Activated T-helper 2 cell treated with anti-CD3 and anti-CD28 coated beads, Interferon-gamma antibody, Interleukin-2, Interleukin-4, amounts not matched to agents 10 μg/mL and 5 μg/mL and 100 μg/mL, durations not matched to agents 14 hours and 24 hours and 36 hours (primary cell): Measurements from ENCODE around the gene BAG5. TPM values are rescaled to one million over a fixed set of nuclear protein-coding genes. Genes with fewer than 3 reads are reported as not detected.

ENCODE experiments used
- DNase-seq: peaks from one replicate; pipeline ENCODE4 v3.0.0; 2021; ENCODE audit warnings: low spot score
- H3K27ac Mint-ChIP-seq: one replicate; pipeline ENCODE4 v1.8.0; 2021; ENCODE audit warnings: mixed read lengths
- H3K27me3 Mint-ChIP-seq: one replicate; pipeline ENCODE4 v1.8.0; 2021; ENCODE audit warnings: low read depth, mixed read lengths
- H3K36me3 Mint-ChIP-seq: one replicate; pipeline ENCODE4 v1.8.0; 2021; ENCODE audit warnings: low read depth, mixed read lengths
- H3K4me1 Mint-ChIP-seq: one replicate; pipeline ENCODE4 v1.8.0; 2021; ENCODE audit warnings: low read depth, mixed read lengths
- H3K4me3 Mint-ChIP-seq: one replicate; pipeline ENCODE4 v1.8.0; 2021; ENCODE audit warnings: low read depth, mild to moderate bottlenecking, moderate library complexity, mixed read lengths
- H3K9me3 Mint-ChIP-seq: one replicate; pipeline ENCODE4 v1.8.0; 2021; ENCODE audit warnings: mixed read lengths
- intact Hi-C: fragments of 100-400 bp; cut with micrococcal nuclease; formaldehyde crosslinking; loops from one replicate; pipeline ENCODE4 v1.15.1; 2023
- total RNA-seq: library from RNA; stranded (reverse); gene quantifications from 2 replicates; pipeline ENCODE4 v1.2.3, GENCODE V29; 2022

BAG5 gene
- total RNA-seq, 1 donor from 2014 or later = 29.2 TPM

DNA sequence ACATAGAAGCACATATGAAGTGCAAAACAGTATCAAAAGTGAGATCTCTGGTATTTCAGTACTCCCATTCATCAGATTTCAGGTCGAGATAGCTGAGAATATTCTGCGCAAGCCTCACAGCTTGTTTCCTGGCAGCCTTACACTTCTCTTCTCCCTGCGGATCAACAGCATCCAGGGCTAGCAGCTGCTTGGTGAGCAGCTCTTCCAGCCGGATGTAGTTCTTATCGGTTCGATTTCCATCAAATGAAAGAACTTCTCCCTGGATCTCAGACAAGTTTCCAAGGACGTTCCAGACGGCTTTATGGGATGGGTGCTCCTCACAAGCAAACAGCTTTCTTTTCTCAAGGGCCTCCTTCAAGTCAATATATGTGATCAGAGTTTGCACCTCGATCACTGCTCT is 2.7 kb downstream of the BAG5 start:
- DNase-seq = no peak
- H3K4me3 Mint-ChIP-seq = no peak overlapping the region
- intact Hi-C loops = loop anchor here (10.0 kb wide), 1 partner anchor 125 kb away; no protein-coding TSS in a partner anchor
- peaks cover 38% of the 10 kb centered on the region for H3K4me1 Mint-ChIP-seq
- no peak overlapping the region for H3K27ac Mint-ChIP-seq
- no peaks in the 10 kb centered on the region for H3K27me3 Mint-ChIP-seq
- H3K9me3 Mint-ChIP-seq = no peaks in the 10 kb centered on the region
- H3K36me3 Mint-ChIP-seq = peaks cover 47% of the 10 kb centered on the region

DNA sequence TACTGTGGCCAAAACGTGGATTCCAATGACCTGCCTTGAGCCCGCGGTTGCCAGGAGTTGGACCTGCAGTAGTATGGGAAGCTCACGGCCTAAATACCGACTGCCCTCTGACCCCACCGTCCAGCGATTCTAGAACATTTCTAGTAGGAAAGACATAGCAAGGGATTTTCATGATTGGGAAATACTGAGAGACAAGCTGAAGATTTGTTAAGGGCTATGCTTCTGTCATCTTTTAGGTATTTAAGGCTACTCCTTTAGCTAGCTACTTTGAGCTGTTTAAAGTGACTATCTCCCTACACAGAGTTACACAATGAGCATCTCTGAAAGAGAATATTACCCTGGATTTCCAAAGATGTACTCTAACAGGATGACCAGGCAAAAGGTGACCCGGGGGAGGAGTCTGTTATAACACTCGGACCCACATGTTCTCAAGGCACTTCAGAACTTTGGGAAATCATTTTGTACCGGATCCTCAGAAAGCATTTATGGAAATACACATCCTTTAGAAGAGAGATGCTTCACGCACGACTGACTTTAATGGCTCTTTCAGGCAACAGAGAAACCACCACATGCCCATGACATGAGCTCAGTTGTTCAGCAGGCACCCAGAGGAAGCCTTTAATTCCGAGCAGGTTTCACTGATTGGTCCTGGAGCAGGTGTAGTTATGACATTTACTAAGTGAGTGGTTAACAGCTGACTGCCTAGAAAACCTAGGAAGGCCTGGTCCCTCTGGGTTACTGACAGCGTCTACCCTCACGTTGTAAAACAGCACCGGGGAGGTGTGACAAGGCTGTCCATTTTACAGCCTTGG is 4.2 kb downstream of the BAG5 start:
- H3K36me3 Mint-ChIP-seq = peaks cover 46% of the 10 kb centered on the region

DNA sequence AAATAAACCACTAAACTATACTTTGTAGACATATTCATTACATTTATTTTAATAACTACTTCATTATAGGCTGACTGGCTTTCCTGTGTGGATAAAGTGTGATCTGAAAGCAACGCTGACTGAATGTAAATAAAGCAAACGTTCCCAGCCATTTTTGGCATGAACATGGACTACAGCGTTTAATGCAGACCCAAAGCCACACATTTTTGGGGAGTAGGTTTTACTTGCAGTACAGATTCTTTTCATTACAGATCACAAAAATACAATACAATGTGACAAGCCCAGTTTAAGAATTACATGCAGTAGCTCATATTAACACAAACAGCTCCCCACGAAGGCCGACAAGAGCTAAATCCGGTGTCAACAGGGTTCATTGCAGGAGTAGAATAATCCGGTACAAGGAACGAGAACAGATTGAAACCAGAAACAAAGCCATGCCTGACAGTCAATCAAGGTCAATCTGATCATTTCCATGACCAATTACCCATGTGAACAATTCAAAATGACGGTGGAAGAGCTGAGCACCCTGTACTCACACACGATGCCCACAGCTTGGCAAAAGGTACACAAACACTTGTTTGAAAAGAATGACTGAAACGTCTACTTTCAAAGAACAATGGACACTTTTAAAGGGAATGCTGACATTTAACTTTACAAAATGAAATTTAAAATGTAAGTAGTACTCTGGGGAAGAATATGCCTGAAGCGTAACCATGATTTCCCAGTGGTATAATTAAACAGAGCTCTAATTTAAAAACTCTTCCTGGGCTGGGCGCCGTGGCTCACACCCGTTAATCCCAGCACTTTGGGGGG is 5.3 kb downstream of the BAG5 start:
- Mint-ChIP-seq H3K9me3 (no peaks in the 10 kb centered on the region), H3K4me1 (peaks cover 29% of the 10 kb centered on the region), H3K27ac (no peak overlapping the region), H3K27me3 (no peaks in the 10 kb centered on the region), H3K36me3 (peaks cover 45% of the 10 kb centered on the region), H3K4me3 (no peak overlapping the region)
- intact Hi-C loops = no loop called here
- no peak for DNase-seq

More for the DNA sequence above, 4.2 kb downstream of the BAG5 start:
- Mint-ChIP-seq H3K4me3 (no peak overlapping the region), H3K27me3 (no peaks in the 10 kb centered on the region), H3K4me1 (peaks cover 29% of the 10 kb centered on the region), H3K27ac (no peak overlapping the region), H3K9me3 (no peaks in the 10 kb centered on the region)
- intact Hi-C loops = no loop called here
- DNase-seq = no peak

DNA sequence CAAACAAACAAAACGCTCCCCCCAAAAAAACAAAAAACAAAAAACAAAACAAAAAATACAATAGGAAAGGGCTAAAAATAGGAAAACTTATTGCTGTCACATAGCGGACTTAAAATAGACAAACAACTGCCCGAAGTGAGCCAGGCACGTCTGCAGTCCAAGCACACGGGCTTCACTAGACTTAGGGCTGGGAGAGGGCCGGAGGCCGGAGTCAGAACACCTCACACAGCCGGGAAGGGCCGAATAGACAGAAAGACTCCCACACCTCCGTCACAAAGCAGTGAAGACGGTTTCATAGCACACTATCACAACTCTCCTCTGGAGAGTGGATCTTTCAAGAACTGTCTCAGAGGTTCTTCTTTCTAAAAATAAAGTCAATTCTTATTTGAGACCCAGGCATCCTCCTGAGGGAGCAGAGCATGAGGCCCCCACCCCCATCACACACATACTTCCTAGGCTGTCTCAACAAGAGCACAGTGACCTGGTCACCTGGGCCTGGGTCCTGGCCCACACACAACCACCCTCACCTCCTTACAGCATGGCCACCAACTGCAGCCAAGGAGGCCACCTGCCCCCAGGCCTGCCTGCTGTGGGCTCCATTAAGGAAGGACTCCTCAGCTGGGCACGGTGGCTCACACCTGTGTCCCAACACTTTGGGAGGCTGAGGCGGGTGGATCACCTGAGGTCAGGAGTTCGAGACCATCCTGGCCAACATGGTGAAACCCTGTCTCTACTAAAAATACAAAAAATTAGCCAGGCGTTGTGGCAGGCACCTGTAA is 6.7 kb downstream of the BAG5 start:
- intact Hi-C loops = no loop called here
- H3K9me3 Mint-ChIP-seq = no peaks in the 10 kb centered on the region
- no peaks in the 10 kb centered on the region for H3K27me3 Mint-ChIP-seq
- peaks cover 35% of the 10 kb centered on the region for H3K36me3 Mint-ChIP-seq
- no peak for DNase-seq
- no peak overlapping the region for H3K4me3 Mint-ChIP-seq
- H3K4me1 Mint-ChIP-seq = peaks cover 18% of the 10 kb centered on the region
- no peak overlapping the region for H3K27ac Mint-ChIP-seq

DNA sequence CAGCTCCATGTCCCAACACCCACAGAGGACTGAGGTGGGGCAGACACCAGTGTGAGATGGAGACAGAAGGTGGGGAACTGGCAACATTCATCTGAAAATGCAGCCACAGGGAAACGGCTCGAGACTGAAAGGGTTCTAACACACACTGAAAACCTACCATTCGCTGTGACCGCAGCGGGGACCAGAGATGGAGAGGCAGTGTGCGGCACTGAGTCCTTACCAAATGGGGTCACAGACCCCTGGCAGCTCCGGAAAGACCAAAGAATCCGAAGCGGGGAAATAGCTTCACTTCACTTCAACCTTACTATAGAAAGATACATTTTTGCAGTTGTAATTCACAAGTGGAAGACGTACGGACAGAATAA is 9.6 kb downstream of the BAG5 start:
- H3K27me3 Mint-ChIP-seq = no peaks in the 10 kb centered on the region
- no peaks in the 10 kb centered on the region for H3K4me1 Mint-ChIP-seq
- peaks cover 10% of the 10 kb centered on the region for H3K36me3 Mint-ChIP-seq
- DNase-seq = no peak
- H3K27ac Mint-ChIP-seq = no peak overlapping the region
- H3K4me3 Mint-ChIP-seq = no peak overlapping the region
- intact Hi-C loops = no loop called here
- H3K9me3 Mint-ChIP-seq = no peaks in the 10 kb centered on the region

DNA sequence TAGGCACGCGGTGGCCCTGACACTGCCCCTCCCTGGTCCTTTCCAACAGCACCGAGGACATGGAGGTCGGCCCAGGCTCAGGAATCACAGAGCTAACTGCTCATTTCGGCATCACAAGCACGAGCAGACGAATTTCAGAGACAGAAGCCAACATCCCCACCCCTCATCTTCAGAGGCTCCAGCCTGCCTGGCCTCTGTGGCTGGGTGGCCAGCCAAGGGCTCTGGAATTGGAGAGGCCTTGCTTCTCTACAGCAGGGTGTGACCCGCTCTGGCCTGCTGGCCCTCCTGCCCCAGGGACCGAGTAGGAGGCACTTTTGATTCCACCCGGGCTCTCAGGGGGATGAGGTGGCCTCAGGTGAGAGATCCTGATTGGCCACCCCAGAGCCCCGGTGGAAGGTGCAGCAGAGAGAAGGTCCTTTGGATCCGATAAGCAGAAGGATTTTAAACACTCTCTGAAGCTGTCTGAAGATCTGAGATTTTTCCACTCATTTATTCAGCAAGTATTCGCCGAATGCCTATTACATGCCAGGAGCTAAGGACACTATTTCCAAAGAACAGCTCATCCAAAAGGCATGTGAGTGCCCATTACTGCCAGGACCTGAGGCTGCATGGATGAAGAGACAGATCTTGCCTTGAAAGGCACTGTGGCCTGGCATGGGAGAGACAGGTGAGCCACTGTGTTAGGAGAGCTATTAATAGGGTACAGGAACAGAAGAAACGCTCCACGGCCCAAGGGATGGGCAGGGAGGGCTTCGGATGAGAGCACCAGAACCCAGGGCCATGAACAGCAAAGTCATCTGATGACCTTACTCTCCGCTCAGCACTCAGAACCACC is 10.2 kb downstream of the BAG5 start:
- Mint-ChIP-seq H3K4me1 (no peaks in the 10 kb centered on the region), H3K27ac (no peak overlapping the region), H3K27me3 (no peaks in the 10 kb centered on the region), H3K36me3 (peaks cover 10% of the 10 kb centered on the region), H3K4me3 (no peak overlapping the region), H3K9me3 (no peaks in the 10 kb centered on the region)
- no peak for DNase-seq
- intact Hi-C loops = no loop called here

DNA sequence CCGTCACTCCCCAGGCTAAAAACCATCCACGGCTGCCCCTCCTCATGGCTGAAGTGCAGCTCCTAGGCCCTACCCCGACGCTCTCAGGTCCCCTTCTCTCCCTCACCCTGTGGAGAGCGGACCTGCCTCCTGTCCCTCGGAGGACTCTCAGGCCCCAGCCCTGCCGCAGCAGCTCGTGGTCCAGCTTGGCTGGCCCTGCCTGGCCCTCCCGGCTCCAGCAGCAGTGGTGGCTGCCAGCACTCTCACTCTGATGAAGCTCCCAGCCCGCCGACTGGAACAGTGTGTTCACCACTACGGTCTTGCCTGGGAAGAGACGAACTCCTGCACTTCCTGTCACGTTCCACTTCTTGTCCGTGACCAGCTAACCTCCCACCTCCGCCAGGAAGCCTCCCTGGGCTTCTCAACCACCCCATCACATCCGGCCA is 11.1 kb downstream of the BAG5 start:
- Mint-ChIP-seq H3K27ac (no peak overlapping the region), H3K9me3 (no peaks in the 10 kb centered on the region), H3K4me1 (no peaks in the 10 kb centered on the region), H3K36me3 (peaks cover 7% of the 10 kb centered on the region), H3K4me3 (no peak overlapping the region), H3K27me3 (no peaks in the 10 kb centered on the region)
- no peak for DNase-seq
- intact Hi-C loops = no loop called here

DNA sequence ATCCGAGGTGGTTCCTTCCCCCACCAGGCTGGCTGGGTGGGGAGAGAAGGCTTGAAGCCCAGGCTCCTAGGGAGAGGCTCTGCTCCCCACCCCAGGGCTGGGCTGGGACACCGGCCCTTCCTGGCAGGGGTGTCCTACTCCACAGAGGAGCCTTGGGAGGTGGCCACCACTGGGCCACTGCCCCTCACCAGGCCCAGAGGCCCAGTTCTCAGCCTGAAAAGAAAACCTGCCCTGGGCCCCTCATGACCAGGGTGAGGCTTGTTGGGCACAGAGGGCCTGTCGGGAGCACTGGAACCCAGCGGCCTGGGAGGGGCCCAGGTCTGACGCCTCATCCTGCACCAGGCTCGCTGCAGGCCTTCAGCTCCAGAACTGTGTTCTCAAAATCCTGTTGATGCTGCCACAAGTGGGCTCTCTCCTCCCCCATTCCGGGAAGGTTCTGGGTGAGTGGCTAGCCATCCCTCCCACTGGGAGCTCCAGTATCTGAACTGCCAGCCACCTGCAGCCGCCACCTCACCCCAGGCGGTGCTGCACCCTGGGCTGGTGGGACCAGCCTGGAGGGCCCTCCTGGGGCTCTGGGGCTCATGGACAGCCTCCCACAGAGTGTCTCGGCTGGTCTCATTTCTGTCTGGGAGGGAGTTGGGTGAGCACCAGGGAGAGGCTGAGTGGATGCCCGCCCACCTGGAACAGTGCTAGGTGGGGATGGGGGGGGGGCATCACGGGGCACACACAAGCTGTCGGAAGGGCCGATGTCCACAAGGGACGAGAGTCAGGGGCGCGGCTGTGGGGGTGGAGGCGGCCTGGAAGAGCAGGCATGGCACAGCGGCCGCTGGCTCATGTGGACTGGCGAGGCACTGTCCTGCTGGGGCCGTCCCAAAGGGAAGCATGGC is 11.8 kb downstream of the BAG5 start:
- H3K9me3 Mint-ChIP-seq = no peaks in the 10 kb centered on the region
- DNase-seq = no peak
- H3K27ac Mint-ChIP-seq = no peak overlapping the region
- no peaks in the 10 kb centered on the region for H3K4me1 Mint-ChIP-seq
- H3K4me3 Mint-ChIP-seq = no peak overlapping the region
- H3K27me3 Mint-ChIP-seq = no peaks in the 10 kb centered on the region
- H3K36me3 Mint-ChIP-seq = peaks cover 7% of the 10 kb centered on the region
- intact Hi-C loops = no loop called here

DNA sequence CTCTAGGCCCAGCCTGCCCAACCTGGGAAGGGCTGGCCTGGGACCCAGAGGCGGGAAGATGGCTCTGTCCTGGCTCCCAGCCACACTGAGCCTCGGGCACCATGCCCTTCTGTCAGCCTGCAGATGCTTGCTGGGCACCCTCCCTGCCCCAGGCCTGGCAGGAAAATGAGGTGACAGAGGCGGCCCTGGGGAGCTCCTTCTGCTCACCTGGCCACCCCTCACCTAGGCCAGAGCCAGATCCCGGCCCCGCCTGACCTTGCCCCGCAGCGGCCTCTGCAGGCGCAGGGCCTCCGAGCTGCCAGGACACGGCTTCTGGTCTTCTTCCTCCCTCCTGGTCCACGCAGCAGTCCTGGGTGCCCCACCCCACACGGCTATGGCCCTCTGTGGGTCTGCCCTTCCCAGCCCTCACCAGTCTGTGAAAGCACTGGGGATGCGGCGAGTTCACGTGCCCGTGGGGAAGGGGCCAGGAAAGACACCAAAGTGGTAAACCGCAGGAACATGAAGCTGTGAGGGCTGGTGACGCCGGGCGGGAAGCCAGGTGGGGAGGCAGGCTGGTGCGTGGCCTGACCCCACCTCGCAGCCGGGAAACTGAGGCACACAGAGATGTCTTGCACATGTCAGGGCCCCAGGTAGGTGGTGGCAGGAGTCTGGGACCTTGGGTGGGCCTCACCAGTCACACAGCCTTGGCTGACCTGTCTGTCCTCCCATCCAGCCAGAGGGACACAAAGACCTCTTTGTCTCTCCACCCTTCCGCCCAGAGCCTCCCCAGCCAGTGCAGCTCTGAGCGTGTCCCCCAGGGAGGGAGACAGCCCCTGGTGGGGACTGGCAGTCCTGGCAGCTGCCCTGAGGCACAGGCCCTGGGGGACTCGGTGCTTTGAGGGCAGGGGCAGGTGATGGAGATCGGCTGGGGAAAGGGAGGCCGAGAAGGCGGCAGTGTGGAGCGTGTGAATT is 12.8 kb downstream of the BAG5 start:
- Mint-ChIP-seq H3K36me3 (peaks cover under 1% of the 10 kb centered on the region), H3K9me3 (no peaks in the 10 kb centered on the region), H3K27me3 (no peaks in the 10 kb centered on the region), H3K4me1 (no peaks in the 10 kb centered on the region), H3K4me3 (no peak overlapping the region), H3K27ac (no peak overlapping the region)
- intact Hi-C loops = no loop called here
- no peak for DNase-seq

DNA sequence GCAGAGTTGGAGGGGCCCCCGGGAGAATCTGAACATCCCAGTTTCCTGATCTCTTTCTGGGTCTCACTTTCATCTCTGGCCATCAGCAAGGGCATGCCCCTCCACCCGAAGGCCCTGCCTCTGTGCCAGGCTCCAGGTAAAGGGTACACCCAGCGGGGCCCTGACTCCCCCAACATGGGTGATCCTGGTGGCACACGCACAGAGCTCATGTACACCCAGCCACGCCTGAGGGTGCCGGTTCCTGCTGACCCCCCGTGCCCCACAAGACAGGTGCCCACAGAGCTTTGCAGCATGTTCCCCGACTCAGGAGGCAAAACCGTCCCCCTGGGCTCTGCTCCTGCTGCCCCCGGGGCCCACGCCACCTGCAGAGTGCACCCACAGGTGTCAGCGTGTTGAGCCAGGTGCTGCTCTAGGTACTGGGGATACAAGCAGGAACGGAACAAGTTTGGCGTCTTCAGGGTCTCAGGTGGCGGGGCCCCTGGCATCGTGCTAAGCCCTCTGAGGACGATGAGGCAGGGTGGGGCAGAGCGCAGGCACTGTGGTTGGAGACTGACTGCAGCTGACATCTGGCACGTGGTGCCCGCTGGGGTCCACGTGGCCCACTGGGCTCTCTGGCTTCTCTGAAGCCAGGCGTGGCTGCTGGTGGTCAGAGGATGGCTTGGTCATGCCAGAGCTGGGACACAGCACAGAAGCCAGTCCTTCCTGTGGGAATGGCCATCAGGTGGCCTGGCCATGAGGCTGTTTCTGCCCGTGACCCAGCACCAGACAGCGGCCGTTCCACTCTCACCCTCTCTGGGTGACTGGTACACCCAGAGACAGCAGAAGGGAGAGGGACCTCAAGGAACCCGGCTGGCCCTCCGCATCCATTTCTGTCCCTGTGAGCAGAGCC is 13.8 kb downstream of the BAG5 start:
- Mint-ChIP-seq H3K9me3 (no peaks in the 10 kb centered on the region), H3K4me3 (no peak overlapping the region), H3K4me1 (no peaks in the 10 kb centered on the region), H3K36me3 (no peaks in the 10 kb centered on the region), H3K27ac (no peak overlapping the region), H3K27me3 (no peaks in the 10 kb centered on the region)
- intact Hi-C loops = no loop called here
- no peak for DNase-seq
